Tibial artery (tissue), 4 donors: ENCODE results near the gene BATF.

ENCODE experiments used
- DNase-seq, 2 donors: peaks; one replicate each; pipeline ENCODE4 v3.0.0-alpha.2; 2019
- H3K27ac ChIP-seq, 2 donors: fragments of 200-600 bp; sonication (generic) in 1 of 2; 1 replicate in 1 of 2; 2 replicates in 1 of 2; pipeline ENCODE4 v1.5.1; 2018 to 2019; ENCODE audit warnings: mild to moderate bottlenecking in 1 of 2
- H3K27me3 ChIP-seq, 2 donors: fragments of 200-600 bp; sonication (generic) in 1 of 2; one replicate each; pipeline versions ENCODE4 v1.5.1 to v1.6.0; 2016 to 2019
- H3K36me3 ChIP-seq, 3 donors: fragments of 200-600 bp; sonication (generic) in 2 of 3; one replicate each; pipeline ENCODE4 v1.5.1; 2016 to 2019; ENCODE audit warnings: mild to moderate bottlenecking in 2 of 3
- H3K4me1 ChIP-seq, 4 donors: fragments of 200-600 bp; sonication (generic) in 2 of 4; 1 replicate in 3 of 4; 2 replicates in 1 of 4; pipeline ENCODE4 v1.5.1; 2016 to 2019
- H3K4me3 ChIP-seq, 2 donors: fragments of 200-600 bp; sonication (generic) in 1 of 2; 1 replicate in 1 of 2; 2 replicates in 1 of 2; pipeline ENCODE4 v1.5.1; 2018 to 2019; ENCODE audit warnings: mild to moderate bottlenecking in 2 of 2
- H3K9me3 ChIP-seq, 3 donors: fragments of 200-600 bp; sonication (generic) in 1 of 3; one replicate each; pipeline ENCODE4 v1.5.1; 2016 to 2019
- intact Hi-C: fragments of 100-400 bp; cut with DNase I; formaldehyde crosslinking; loops from one replicate; pipeline ENCODE4 v1.15.0; 2023; ENCODE audit warnings: low total_unique reads
- TF ChIP-seq, protein P1 (sequence below), 2 experiments: fragments of 200-600 bp in 1 of 2; fragments of 450-650 bp in 1 of 2; IDR thresholded peaks; one replicate each; pipeline ENCODE4 v1.5.1; 2017 to 2019; ENCODE audit warnings: antibody characterized with exemption in 2 of 2, mild to moderate bottlenecking in 1 of 2, moderate library complexity in 1 of 2

BATF gene

DNA sequence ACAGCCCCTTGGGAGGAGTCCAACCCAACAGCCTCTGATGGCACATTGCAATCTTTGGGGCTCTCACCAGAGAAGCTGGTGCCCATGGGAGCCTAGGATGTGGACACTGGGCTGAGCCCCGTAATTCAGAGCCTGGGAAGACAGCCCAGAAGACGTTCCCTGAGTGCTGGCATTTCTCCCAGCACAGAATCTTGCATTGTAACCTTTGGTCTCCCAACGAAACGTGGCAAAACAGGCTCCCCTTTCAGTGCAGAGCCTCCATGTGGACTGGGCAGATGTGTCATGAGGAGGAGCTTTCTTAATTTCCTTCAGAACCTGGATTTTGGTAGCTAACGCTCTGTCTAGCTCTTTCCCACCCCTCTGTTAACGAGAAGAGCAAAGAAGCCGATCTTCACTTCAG is 26.3 kb downstream of the BATF start:
- no peak overlapping the region for H3K4me3 ChIP-seq
- H3K27me3 ChIP-seq, result peaks cover 0 to 15% of the 10 kb centered on the region in 2 donors
- no peaks in the 10 kb centered on the region for H3K4me1 ChIP-seq
- TF ChIP-seq, protein P1, sequence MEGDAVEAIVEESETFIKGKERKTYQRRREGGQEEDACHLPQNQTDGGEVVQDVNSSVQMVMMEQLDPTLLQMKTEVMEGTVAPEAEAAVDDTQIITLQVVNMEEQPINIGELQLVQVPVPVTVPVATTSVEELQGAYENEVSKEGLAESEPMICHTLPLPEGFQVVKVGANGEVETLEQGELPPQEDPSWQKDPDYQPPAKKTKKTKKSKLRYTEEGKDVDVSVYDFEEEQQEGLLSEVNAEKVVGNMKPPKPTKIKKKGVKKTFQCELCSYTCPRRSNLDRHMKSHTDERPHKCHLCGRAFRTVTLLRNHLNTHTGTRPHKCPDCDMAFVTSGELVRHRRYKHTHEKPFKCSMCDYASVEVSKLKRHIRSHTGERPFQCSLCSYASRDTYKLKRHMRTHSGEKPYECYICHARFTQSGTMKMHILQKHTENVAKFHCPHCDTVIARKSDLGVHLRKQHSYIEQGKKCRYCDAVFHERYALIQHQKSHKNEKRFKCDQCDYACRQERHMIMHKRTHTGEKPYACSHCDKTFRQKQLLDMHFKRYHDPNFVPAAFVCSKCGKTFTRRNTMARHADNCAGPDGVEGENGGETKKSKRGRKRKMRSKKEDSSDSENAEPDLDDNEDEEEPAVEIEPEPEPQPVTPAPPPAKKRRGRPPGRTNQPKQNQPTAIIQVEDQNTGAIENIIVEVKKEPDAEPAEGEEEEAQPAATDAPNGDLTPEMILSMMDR (IDR thresholded peaks at IDR 0.05), result no peak
- no peaks in the 10 kb centered on the region for H3K9me3 ChIP-seq
- intact Hi-C loops, result no loop called here
- DNase-seq, result peak in 1 of 2 donors; percentile 51
- no peaks in the 10 kb centered on the region for H3K36me3 ChIP-seq
- H3K27ac ChIP-seq, result no peak overlapping the region

DNA sequence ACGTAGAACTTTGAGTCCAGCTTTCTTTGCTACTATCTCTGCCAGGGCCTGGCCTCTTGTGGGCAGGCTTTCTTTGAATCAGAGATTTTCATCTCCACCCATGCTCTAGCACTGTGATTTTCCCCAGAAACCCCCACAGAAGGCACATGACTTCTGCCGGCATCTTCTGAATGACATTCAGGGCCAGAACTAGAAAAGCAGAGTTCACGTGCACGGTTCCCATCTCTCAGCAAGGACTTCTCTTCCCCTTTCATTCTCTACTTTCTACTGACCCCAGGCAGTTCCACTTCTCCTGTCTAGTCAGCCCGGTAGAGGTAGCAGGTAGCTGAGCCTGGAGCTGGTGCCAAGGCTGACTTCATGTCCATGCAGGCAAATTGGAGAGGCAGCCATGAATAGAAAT is 26.9 kb downstream of the BATF start:
- H3K27me3 ChIP-seq, result peaks cover 0 to 15% of the 10 kb centered on the region in 2 donors
- no peak for DNase-seq

DNA sequence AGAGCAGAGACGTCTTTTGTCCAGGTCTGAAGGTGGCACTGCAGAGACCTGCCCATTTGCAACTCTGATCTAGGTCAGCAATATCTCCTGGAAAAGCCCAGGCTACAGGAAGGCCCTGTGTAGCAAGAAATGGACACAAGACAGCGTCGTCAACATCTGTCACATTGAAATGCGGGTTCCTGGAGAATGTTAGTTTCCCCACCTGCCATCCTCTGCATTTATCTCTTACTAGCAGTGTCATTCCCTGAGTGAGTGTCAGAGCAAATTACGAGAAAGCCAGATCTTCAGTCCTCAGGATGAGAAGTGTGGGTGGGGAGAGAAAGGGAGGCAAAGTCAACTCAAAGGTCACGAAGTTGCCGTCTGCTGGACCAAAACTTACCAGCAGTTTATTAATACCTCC is 28.8 kb downstream of the BATF start:
- TF ChIP-seq, protein P1 (IDR thresholded peaks at IDR 0.05), result no peak
- intact Hi-C loops, result no loop called here
- Histone ChIP-seq H3K4me3 (no peak overlapping the region), H3K36me3 (no peaks in the 10 kb centered on the region), H3K4me1 (no peaks in the 10 kb centered on the region), H3K27me3 (peaks cover 0 to 15% of the 10 kb centered on the region in 2 donors), H3K9me3 (no peaks in the 10 kb centered on the region), H3K27ac (no peak overlapping the region)
- DNase-seq, result no peak

More for the DNA sequence above, 26.9 kb downstream of the BATF start:
- H3K4me3 ChIP-seq, result no peak overlapping the region
- no peaks in the 10 kb centered on the region for H3K4me1 ChIP-seq
- no peaks in the 10 kb centered on the region for H3K36me3 ChIP-seq
- TF ChIP-seq, protein P1 (IDR thresholded peaks at IDR 0.05), result no peak
- H3K9me3 ChIP-seq, result no peaks in the 10 kb centered on the region
- H3K27ac ChIP-seq, result no peak overlapping the region
- intact Hi-C loops, result no loop called here

DNA sequence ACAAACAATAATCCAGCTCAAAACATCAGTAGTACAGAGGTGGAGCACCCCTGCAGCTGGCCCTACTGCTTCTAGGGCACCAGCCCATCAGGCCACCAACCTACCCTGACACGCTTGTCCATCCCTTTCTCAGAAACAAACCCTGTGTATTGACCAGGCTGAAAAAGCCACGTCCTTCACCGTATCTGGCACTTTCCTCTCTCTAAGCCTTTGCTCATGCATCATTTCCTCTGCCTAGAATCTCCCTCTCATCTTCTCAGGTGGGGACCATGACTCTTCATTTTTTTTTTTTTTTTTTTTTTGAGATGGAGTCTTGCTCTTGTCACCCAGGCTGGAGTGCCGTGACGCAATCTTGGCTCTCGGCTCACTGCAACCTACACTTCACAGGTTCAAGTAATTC is 30.9 kb downstream of the BATF start:
- Histone ChIP-seq H3K4me3 (no peak overlapping the region), H3K4me1 (no peaks in the 10 kb centered on the region), H3K27ac (no peak overlapping the region), H3K9me3 (peaks cover 0 to 5% (median 0%) of the 10 kb centered on the region in 3 donors), H3K27me3 (peaks cover 0 to 15% of the 10 kb centered on the region in 2 donors), H3K36me3 (no peaks in the 10 kb centered on the region)
- TF ChIP-seq, protein P1 (IDR thresholded peaks at IDR 0.05), result no peak
- intact Hi-C loops, result no loop called here
- no peak for DNase-seq

DNA sequence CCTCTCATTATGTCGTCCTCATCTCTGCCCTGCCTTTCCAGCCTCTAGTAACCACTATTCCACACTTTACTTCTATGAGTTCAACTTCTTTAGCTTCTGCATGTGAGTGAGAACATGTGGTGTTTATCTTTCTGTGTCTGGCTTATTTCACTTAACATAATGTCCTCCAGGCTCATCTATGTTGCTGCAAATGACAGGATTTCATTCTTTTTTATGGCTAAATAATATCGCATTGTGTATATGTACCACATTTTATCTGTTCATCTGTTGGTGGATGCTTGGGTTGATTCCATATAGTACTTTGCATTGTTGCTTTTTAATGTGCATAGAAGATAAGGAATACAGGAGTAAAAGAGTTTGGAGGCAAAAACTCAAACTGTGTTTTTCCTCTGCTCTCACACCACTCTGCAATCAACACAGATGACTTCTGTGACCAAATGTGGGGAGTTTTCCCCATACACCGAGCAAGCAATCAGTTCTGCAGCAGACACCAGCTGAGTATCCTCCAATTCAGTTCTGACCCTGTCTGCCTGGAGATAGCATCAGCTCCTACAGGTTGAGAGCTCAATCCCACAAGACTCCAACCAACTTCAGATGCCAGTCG is 31.6 kb downstream of the BATF start:
- Histone ChIP-seq H3K27me3 (peaks cover 0 to 11% of the 10 kb centered on the region in 2 donors), H3K36me3 (no peaks in the 10 kb centered on the region), H3K9me3 (peaks cover 0 to 5% (median 0%) of the 10 kb centered on the region in 3 donors), H3K4me1 (no peaks in the 10 kb centered on the region), H3K27ac (no peak overlapping the region), H3K4me3 (no peak overlapping the region)
- no peak for DNase-seq
- TF ChIP-seq, protein P1 (IDR thresholded peaks at IDR 0.05), result no peak
- intact Hi-C loops, result no loop called here
